Measurements from ENCODE around the gene CCM2.

The CCM2 gene

DNA sequence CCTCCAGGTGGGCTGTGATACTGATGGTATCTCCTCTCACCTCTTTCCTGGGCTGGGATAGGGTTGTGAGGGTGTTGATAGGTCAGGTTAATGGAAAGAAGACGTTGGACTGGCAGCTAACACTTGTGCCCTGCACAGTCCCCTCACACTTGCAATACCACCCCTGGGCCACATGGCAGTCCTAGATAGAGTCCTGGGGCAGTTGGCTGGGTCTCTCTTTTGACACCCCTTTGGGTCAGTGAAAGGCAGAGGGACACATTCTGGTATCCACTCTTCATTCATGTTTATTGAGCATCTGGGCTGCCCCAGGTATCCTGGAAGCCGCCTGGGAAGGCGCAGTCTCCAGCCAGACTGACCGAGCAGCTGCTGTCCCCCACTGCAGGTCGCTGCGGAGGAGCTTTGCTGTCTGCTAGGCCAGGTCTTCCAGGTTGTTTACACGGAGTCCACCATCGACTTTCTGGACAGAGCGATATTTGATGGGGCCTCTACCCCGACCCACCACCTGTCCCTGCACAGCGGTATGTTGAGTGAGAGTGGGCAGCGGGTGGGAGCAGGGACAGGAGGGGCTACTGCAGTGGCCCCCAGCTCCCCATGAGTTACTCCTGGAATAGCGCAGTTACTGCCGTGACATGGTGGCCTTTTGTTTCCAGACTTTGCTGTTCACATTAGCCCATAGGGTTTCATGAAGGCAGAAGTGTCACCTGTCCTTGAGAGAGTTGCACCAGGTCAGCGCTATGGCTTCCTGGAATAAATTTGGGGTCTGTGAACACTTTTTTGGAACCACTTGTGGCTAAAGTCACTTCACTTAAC is 69.6 kb downstream of the CCM2 start:
- no peak for DNase-seq

- no peak for DNase-seq
Measured at GRCh38 chr7:45070254-45070642, 70.2 kb downstream of the CCM2 start.

- DNase-seq, result peak; percentile 31
Measured at GRCh38 chr7:45071528-45071927, 71.5 kb downstream of the CCM2 start.

DNA sequence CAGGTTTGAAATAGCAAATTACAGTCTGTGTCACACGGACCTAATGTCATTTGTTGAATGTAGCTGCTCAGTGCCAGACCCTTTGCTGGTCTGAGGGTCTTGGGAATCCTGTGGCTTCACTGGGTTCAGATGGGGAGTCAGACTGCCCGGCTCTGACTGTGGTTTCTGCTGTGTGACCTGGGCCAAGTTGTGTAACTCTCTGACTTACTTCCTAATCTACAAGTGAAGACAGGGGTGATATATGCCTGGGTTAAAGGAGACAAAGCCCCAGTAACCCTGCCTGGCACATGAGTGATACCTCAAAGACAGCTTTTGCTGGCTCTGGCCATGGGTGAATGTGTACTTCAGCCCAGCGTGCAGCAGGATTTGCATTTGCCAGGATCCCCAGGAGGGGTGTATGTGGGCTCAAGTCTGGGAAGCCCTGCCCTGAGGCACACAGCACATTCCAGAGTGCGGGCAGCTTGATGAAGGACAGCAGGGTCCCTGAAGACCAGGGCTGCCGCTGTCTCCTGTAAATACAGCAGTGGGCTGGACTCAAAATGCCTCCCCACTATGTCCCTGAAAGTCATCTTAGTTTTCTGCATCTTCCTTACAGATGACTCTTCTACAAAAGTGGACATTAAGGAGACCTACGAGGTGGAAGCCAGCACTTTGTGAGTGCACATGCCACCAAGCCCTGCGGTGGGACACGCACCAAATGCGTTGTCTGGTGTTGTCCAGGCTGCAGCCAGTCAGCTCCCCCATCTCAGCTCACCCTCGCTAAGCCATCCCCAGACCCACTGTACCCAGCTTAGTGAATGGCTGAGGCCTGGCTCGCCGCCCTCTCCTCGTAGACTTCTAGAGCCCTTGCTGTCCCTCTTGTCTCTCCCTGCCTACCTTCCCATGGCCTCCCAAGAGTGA is 72.4 kb downstream of the CCM2 start:
- peak; percentile 73 for DNase-seq

- no peak for DNase-seq
Measured at GRCh38 chr7:45073031-45073785, 73.2 kb downstream of the CCM2 start.

GRCh38 chr7:45073786-45074527 is 74.0 kb downstream of the CCM2 start:
- DNase-seq, result no peak

- DNase-seq, result no peak
Measured at GRCh38 chr7:45074528-45075354, 74.7 kb downstream of the CCM2 start.

DNA sequence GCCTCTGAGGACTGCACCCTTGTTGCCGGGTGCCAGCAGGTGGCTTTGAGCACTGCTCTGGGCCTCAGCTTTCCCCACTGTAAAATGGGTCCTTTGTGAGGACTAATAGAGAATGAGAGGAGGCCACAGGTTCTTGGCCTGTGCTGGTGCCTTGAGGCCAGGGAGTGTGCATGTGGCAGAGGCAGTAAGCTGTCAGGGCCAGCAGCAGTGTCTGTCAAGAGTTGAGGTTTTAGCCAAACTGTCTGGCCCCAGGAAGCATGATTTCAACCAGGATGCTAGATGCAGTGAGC is 75.3 kb downstream of the CCM2 start:
- DNase-seq, result no peak

GRCh38 chr7:45075871-45076796 is 76.1 kb downstream of the CCM2 start:
- no peak for DNase-seq

DNA sequence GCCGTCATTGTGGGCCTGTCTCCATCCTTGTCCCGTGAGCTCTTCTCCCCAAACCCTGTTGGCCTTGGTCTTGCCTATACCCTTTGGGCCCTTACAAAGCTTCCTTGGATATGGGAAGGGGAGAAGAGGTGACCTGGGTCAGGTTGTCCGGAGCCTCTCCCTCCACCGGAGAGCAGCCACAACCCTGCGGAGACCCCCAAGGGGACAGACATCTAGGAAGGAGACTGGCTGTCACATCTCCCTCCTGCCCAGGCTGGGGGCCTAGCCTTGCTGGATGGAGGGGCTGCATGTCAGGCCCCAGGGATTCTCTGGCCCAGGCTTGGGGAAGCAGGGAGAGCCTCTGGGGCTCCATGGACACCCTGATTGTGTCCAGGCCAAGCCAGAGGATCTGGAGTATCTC is 76.9 kb downstream of the CCM2 start:
- no peak for DNase-seq

GRCh38 chr7:45077579-45077978 is 77.6 kb downstream of the CCM2 start:
- DNase-seq, result no peak

- no peak for DNase-seq
Measured at GRCh38 chr7:45078125-45078681, 78.2 kb downstream of the CCM2 start.

- DNase-seq, result no peak
Measured at GRCh38 chr7:45080265-45080957, 80.4 kb downstream of the CCM2 start.

- no peak for DNase-seq
Measured at GRCh38 chr7:45080958-45081669, 81.1 kb downstream of the CCM2 start.

- no peak for DNase-seq
Measured at GRCh38 chr7:45081670-45081974, 81.6 kb downstream of the CCM2 start.

DNA sequence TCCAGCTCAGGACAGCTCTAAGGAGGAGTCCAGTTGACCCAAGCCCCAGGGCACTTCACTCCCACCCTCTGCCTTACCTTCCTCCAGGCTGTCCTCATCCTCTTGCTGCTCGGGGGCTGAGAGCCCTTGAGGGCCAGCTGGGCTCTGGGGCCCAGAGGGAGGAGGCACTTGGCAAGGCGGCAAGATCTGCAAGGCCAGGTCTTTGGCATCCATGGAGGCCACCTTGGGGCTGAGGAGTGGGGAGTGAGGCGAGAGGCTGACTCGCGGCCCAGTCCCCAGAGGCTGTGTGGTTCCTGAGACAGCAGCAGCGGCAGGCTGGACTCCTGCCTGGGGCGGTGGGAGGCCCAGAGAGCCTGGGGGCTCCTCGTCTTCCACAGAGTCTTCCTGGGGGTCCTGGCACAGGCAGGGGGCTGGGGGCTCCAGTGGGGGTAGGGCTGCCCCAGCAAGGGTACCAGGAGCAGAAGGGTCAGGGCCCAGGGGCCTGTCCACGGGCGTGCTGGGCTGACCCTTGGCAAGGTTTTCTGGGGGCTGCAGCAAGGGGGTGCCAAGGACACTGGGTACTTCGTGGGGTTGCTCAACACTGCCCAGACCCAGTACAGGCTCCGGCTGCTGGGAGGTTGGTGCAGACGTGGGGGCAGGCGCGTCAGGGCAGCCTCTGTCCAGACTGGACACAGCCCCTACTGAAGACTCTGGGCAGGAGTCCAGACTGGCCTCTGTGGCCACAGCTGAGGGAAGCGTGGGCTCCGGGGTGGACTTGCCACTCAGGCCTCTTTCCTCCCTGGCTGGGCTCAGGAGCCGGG is 82.2 kb downstream of the CCM2 start:
- no peak for DNase-seq

DNA sequence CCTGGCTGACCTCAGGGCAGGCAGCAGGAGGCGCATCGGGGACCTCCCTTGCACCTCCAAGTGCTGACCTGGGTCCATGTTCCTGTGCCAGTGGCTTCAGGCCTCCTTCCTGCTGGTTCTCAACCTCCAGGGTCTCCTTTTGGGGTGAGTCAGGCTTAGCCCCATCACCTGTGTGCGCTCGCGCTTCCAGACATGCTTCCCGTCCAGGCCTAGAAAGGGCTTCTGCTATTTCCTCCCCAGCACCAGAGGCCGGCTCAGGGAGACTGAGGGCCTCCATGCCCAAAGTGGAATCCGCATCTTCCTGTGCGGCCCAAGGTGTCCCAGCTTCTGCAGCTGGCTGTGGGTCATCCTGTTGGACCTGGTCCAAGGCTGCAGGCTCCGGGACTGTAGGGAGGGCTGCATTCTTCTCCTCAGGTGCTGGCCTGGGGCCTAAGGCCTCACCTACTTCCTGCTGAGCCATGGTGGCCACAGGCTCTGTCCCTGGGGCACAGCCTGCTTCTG is 82.9 kb downstream of the CCM2 start:
- no peak for DNase-seq

GRCh38 chr7:45084336-45084735 is 84.3 kb downstream of the CCM2 start:
- DNase-seq, result no peak

Measured in inflammatory macrophage treated with lipopolysaccharide for 4 hours (primary cell).